Measurements from ENCODE around the gene INPP5J. TPM values are rescaled to one million over a fixed set of nuclear protein-coding genes. Genes with fewer than 3 reads are reported as not detected.
"Not testable (repeated sequence)": the region's sequence is repeated elsewhere in the genome, so short reads cannot be mapped to it uniquely, and the experiment has no call there.

Gene INPP5J
- total and polyA plus RNA-seq, 9 of the 15 experiments (the other 6 are each of a cell fraction or from before 2014, with no cell fraction given): 0.10 to 6.3 (median 4.8) TPM

DNA sequence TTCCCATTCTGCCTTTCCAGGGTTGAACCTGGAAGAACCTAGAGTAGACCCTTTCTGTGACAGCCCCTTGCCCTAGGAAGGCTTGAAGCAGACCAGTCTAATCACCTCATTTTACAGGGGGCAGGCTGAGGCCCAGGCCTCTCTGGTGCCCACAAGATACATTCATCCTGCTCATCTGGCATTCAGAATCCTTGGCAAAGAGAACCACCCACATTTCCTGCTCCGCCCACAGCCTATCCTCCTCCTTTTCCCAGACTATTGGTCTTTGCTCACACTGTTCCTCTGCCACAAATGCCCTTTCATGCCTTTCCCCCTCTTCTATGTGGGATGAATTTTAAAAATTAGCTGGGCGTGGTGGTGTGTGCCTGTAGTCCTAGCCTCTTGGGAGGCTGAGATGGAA is 44.4 kb upstream of the INPP5J start:
- H3K4me2 ChIP-seq (ENCODE audit: insufficient read depth, low read length); H3K9ac ChIP-seq (ENCODE audit: insufficient read depth in 1 of 2, low read depth in 2 of 2, low read length in 2 of 2); H3K36me3 ChIP-seq (ENCODE audit: control insufficient read depth, insufficient read depth, low read length); BruUV-seq (replicated peaks); H3K27me3 ChIP-seq (ENCODE audit: control insufficient read depth in 2 of 2, insufficient read depth in 2 of 2, low read length in 2 of 2); in situ Hi-C loops (cut with MboI); CTCF ChIA-PET (ENCODE audit: low intra/inter-chr PET ratio); H3K79me2 ChIP-seq (ENCODE audit: control insufficient read depth, insufficient read depth, low read length); H3K27ac ChIP-seq (ENCODE audit: extremely low read depth, low read depth, low read length); ATAC-seq; H3K9me3 ChIP-seq (replicated peaks; ENCODE audit: control insufficient read depth, insufficient read depth, low read depth, low read length); H4K20me1 ChIP-seq (replicated peaks; ENCODE audit: control insufficient read depth, insufficient read depth, low read length); intact Hi-C loops (cut with micrococcal nuclease); H3K4me3 ChIP-seq; FAIRE-seq; DNase-seq (ENCODE audit: extremely low read depth in 1 of 4, low spot score in 3 of 4); H3K9me1 ChIP-seq (ENCODE audit: control insufficient read depth, insufficient read depth, low read length); H2AFZ ChIP-seq (ENCODE audit: low read depth, low read length): not testable (repeated sequence)
- peaks cover 12 to 29% of the 10 kb centered on the region in 2 experiments; a peak in 4 of 5 replicates for H3K4me1 ChIP-seq (replicated peaks in 1 of 2; ENCODE audit: control insufficient read depth in 2 of 2, insufficient read depth in 2 of 2, low read length in 2 of 2)
- POLR2A ChIA-PET: interaction anchor here (0.5 to 1.0 kb wide), 2 partner anchors 14 to 57 kb away, joined by 3 read pairs; no protein-coding TSS in a partner anchor
- WGBS (ENCODE audit: insufficient coverage, low coverage, missing lambda C conversion rate): 92% methylated on average over 2 of the region's 2 CpGs

DNA sequence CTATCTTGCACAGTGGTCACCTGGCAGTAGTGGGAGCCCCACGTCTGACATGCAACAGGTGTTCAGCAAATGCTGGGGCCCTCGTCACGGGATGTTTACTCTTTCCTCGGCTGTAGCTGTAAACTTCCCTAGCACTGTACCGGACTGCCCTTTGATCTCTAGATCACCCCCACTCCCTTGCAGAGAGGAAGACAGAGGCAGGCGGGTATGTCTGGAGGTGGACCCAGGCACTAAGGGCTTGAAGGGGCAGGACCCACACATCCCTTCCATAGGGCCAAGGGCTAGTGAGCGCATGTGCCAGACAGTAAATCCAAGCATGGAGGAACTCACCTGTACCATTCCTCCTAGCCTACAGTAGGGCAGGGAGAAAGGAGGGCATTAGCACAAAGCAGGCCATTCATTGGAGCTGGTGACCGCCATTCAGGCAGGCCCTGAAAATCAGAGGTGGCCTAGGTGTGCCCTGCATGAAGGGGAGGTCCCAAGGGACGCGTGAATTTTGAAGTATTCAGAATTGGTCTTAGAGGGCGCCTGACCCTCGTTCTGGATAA is 43.6 kb upstream of the INPP5J start:
- Histone ChIP-seq H4K20me1 (replicated peaks; ENCODE audit: control insufficient read depth, insufficient read depth, low read length) (no peaks in the 10 kb centered on the region), H3K4me3 (no peak overlapping the region)
- POLR2A ChIA-PET: interaction anchor here (0.5 to 2.5 kb wide), 2 partner anchors 15 to 56 kb away, joined by 3 to 15 read pairs; no protein-coding TSS in a partner anchor

More for the DNA sequence above, 43.6 kb upstream of the INPP5J start:
- CTCF ChIA-PET (ENCODE audit: low intra/inter-chr PET ratio): no interaction called here
- Histone ChIP-seq H3K79me2 (ENCODE audit: control insufficient read depth, insufficient read depth, low read length) (peaks cover 17% of the 10 kb centered on the region), H3K27ac (ENCODE audit: extremely low read depth, low read depth, low read length) (no peak overlapping the region), H3K4me2 (ENCODE audit: insufficient read depth, low read length) (no peak overlapping the region), H2AFZ (ENCODE audit: low read depth, low read length) (no peak overlapping the region), H3K36me3 (ENCODE audit: control insufficient read depth, insufficient read depth, low read length) (no peaks in the 10 kb centered on the region; the same call in 2 of the 3 replicates), H3K9ac (ENCODE audit: insufficient read depth in 1 of 2, low read depth in 2 of 2, low read length in 2 of 2) (no peak overlapping the region), H3K9me1 (ENCODE audit: control insufficient read depth, insufficient read depth, low read length) (no peaks in the 10 kb centered on the region), H3K27me3 (ENCODE audit: control insufficient read depth in 2 of 2, insufficient read depth in 2 of 2, low read length in 2 of 2) (no peaks in the 10 kb centered on the region), H3K9me3 (replicated peaks; ENCODE audit: control insufficient read depth, insufficient read depth, low read depth, low read length) (no peaks in the 10 kb centered on the region), H3K4me1 (replicated peaks in 1 of 2; ENCODE audit: control insufficient read depth in 2 of 2, insufficient read depth in 2 of 2, low read length in 2 of 2) (peaks cover 16 to 31% of the 10 kb centered on the region in 2 experiments)
- 75% methylated on average over 9 of the region's 12 CpGs for WGBS (ENCODE audit: insufficient coverage, low coverage, missing lambda C conversion rate)
- ATAC-seq (no peak), DNase-seq (ENCODE audit: extremely low read depth in 1 of 4, low spot score in 3 of 4) (no peak), FAIRE-seq (no peak)
- in situ Hi-C loops (cut with MboI): no loop called here
- TF ChIP-seq ARID2 (IDR thresholded peaks at IDR 0.05): no peak
- TF ChIP-seq, protein P1, sequence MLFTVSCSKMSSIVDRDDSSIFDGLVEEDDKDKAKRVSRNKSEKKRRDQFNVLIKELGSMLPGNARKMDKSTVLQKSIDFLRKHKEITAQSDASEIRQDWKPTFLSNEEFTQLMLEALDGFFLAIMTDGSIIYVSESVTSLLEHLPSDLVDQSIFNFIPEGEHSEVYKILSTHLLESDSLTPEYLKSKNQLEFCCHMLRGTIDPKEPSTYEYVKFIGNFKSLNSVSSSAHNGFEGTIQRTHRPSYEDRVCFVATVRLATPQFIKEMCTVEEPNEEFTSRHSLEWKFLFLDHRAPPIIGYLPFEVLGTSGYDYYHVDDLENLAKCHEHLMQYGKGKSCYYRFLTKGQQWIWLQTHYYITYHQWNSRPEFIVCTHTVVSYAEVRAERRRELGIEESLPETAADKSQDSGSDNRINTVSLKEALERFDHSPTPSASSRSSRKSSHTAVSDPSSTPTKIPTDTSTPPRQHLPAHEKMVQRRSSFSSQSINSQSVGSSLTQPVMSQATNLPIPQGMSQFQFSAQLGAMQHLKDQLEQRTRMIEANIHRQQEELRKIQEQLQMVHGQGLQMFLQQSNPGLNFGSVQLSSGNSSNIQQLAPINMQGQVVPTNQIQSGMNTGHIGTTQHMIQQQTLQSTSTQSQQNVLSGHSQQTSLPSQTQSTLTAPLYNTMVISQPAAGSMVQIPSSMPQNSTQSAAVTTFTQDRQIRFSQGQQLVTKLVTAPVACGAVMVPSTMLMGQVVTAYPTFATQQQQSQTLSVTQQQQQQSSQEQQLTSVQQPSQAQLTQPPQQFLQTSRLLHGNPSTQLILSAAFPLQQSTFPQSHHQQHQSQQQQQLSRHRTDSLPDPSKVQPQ (CRISPR knock-in tag; IDR thresholded peaks at IDR 0.05; ENCODE audit: borderline replicate concordance): no peak
- TF ChIP-seq, protein P2, sequence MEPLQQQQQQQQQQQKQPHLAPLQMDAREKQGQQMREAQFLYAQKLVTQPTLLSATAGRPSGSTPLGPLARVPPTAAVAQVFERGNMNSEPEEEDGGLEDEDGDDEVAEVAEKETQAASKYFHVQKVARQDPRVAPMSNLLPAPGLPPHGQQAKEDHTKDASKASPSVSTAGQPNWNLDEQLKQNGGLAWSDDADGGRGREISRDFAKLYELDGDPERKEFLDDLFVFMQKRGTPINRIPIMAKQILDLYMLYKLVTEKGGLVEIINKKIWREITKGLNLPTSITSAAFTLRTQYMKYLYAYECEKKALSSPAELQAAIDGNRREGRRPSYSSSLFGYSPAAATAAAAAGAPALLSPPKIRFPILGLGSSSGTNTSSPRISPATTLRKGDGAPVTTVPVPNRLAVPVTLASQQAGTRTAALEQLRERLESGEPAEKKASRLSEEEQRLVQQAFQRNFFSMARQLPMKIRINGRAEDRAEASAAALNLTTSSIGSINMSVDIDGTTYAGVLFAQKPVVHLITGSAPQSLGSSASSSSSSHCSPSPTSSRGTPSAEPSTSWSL (CRISPR knock-in tag; IDR thresholded peaks at IDR 0.05; ENCODE audit: borderline replicate concordance): no peak
- TF ChIP-seq, protein P3, sequence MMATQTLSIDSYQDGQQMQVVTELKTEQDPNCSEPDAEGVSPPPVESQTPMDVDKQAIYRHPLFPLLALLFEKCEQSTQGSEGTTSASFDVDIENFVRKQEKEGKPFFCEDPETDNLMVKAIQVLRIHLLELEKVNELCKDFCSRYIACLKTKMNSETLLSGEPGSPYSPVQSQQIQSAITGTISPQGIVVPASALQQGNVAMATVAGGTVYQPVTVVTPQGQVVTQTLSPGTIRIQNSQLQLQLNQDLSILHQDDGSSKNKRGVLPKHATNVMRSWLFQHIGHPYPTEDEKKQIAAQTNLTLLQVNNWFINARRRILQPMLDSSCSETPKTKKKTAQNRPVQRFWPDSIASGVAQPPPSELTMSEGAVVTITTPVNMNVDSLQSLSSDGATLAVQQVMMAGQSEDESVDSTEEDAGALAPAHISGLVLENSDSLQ (IDR thresholded peaks at IDR 0.05): peak; percentile 87
- TF ChIP-seq, protein P4, sequence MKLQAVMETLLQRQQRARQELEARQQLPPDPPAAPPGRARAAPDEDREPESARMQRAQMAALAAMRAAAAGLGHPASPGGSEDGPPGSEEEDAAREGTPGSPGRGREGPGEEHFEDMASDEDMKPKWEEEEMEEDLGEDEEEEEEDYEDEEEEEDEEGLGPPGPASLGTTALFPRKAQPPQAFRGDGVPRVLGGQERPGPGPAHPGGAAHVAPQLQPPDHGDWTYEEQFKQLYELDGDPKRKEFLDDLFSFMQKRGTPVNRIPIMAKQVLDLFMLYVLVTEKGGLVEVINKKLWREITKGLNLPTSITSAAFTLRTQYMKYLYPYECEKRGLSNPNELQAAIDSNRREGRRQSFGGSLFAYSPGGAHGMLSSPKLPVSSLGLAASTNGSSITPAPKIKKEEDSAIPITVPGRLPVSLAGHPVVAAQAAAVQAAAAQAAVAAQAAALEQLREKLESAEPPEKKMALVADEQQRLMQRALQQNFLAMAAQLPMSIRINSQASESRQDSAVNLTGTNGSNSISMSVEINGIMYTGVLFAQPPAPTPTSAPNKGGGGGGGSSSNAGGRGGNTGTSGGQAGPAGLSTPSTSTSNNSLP (IDR thresholded peaks at IDR 0.05; ENCODE audit: borderline replicate concordance, low read depth, low read length): no peak
- no TSS peak for BruUV-seq (replicated peaks)
- intact Hi-C loops (cut with micrococcal nuclease): no loop called here
